GM08714 (cell line): ENCODE data around the gene CSF3.

Source experiments
- H3K4me3 ChIP-seq: fragments of 200-500 bp; sonication (Bioruptor generic); 2 replicates; pipeline ENCODE4 v1.5.1; 2014; ENCODE audit warnings: mild to moderate bottlenecking, low read length, inconsistent platforms
- ZNF274 ChIP-seq: IDR thresholded peaks from 2 replicates; pipeline ENCODE4 v1.6.1; 2012; ENCODE audit warnings: mild to moderate bottlenecking, low read depth, low read length

The CSF3 gene

DNA sequence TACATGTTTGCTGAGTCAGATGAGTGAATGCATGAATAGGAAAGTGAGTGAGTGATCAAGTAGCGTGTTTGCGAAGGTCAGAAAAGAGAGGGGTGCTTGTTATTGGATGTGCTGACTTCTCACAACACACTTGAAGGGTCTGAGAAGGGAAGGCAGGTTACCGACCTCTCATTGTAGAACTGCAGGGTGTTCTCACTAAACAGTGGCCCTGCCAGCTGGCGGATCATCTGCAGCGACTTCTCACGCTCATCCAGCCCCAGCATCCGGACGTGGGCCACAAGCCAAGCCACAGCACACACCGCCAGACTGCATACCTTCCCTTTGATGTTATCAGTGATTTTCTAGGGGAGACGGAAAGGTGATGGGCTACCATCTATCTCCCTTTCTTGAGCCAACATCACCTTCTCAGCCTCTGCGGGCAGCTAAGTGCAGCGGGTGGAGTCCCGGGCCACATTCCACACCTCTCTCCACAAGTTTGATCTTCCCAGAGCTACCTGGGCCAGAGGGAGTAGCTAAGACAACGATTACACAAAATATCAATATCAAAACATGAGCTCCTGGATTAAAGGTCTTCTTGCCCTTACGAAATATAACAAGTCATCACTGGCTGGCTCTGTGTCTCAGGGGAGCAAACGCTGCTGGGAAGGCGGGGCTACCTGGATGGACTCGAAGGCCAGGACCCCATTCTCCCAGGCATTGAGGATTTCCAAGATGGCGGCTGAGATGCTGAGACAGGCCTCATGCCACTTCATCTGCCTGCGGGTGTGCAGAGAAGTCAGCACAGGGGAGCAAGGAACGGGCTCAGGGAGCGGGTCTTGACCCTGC is 11.0 kb downstream of the CSF3 start:
- no peak overlapping the region for H3K4me3 ChIP-seq
- TF ChIP-seq ZNF274, result no peak

DNA sequence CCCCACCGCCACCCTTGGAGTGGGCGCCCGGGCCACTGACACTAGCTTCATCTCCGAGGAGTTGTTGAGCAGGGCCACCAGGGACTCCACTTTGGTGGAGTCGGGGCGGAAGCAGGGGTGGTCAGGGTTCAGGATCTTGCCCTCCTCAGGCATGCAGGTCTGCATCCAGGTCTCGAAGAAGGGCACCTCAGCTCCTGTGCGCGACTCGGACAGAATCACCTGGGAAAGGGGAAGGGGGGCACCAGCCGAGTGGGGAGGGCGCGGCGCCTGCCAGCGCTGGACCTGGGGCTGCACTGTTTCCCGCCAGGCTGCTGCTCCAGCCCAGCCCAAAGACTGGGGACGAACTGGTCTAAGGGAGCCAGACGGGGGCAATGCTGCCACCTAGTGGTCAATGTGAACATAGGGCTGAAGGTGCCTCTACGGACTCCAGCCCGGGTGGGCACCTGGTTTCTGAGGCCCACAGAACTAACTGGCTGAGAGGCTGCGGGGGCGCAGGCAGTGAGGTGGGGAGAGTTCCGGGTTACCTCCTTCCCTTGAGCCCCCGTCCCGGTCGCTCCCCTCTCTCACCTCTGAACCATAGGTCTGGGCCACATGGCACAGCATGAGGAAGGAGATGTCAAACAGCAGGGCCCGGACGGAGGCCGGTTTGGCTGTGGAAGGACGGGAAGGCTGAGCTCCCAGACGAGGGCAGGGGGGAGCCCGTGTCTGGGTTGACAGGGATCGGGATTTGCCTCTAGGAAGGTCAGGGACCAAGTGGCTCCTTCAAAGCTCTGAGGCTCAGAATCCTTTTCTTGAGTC is 11.8 kb downstream of the CSF3 start:
- TF ChIP-seq ZNF274, result no peak
- no peak overlapping the region for H3K4me3 ChIP-seq

DNA sequence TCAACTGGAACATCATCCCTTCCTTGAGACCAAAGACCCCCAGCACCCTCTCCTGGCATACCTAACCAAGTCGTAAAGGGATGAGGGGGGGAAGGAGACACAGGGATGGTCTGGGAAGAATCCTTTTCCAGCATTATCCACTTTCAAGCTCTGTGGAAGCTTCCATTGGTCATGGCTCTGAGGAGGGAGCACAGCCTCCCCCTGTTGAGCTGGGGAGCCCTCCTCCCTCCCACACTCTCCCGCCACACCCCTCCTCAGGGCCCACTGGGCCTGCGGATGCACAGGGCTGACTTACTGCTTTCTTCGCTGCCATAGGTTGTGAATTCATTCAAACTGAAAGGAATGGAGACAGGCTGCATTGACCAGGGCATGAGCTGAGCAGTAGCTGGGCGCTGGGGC is 12.4 kb downstream of the CSF3 start:
- H3K4me3 ChIP-seq, result no peak overlapping the region
- TF ChIP-seq ZNF274, result no peak

DNA sequence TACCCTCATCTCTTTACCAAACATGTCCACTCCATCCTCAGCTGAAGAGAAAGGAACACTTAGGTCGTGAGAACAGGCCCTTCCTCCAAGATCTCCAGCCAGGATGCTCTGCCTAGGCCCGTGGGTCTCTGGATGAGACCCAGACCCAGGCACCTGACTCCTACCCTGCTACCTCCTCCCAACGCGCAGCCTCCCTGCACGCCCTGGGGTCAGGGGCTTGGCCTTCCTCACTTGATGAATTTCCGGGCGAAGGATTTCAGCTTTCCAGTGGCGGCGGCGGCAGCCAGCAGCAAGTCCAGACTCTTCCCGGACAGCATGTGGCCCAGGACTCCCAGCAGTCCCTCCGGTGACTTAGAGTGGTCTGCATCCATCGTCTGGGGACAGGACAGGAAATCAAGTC is 13.4 kb downstream of the CSF3 start:
- no peak for TF ChIP-seq ZNF274
- no peak overlapping the region for H3K4me3 ChIP-seq

DNA sequence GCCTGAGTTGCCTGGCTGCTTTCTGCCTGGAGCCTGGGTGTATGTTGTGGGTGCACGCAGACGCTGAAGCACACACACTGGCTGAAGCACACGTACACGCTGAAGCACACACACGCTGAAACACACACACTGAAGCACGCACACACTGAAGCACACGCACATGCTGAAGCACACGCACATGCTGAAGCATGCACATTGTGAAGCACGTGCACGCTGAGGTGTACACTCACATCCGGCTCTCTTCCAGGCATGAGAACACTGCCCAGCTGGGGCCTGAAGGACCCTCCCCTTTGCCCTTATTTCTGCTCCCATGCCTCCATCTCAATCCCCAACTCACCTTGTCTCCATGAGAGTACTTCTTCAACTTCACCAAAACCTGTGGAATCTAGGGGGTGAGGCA is 16.5 kb downstream of the CSF3 start:
- TF ChIP-seq ZNF274, result no peak
- no peak overlapping the region for H3K4me3 ChIP-seq

DNA sequence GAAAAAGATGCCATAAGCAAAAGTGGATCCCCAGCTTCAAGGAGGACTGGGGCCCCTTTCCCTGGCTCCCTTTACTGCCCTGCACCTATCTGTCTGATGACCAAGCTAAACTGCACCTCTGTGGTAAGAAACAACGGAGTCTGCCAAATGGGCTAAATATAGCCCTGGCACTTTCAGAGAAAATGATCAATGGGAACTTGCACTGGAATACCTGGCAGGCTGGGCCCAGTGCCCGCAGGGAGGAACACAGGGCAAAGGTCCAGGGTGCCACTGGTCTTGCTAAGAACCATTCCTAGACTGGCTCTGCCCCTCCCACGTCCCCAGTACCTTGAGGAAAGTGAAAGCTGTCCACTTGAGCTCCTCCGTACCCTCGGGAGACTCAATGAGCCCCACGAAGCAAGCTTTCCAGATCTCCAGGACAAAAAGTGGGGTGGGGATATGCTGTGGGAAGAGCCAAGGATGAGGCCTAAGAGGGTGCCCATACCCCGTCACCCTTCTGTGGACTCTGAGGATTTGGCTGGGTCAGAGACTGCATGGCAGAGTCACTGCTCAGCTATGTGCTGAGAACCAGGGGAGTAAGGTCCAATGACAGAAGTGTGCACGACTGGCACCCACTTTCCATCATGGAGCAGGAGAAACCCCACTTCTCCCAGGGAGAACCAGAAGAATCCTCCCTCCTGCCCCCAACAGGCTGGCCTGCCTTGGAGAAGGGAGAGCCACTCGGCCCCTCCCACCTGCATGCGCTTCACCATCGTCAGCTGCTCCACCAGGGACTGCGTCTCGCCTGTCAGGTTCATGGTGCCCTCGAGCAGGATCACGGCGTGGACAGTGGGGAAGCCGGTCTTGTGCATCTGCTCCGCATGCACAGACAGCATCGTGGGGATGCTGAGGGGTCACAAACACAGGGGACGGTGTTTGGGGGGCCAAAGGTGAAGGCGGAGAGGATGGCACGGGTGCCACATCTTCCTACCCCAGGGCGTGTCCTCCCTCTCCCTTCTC is 17.4 kb downstream of the CSF3 start:
- no peak overlapping the region for H3K4me3 ChIP-seq
- no peak for TF ChIP-seq ZNF274

DNA sequence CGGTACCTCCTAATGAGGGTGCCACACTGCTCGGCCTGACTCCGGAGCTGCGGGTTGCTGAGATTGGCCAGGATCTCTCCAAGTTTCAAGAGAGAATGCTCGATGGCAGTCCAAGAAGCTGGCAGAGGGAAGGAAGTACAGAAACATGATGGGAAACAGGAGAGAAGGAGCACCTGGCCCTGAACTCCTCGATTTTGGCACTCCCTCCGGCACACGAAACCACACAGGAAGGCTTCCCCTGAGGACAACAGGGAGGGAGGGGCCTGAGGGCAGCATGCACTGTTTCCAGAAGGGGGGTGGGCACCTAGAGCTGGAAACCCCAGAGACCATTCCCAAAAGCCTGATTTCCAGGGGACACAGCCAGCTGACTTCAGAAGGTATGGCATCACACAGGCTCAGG is 18.1 kb downstream of the CSF3 start:
- TF ChIP-seq ZNF274, result no peak
- H3K4me3 ChIP-seq, result no peak overlapping the region

DNA sequence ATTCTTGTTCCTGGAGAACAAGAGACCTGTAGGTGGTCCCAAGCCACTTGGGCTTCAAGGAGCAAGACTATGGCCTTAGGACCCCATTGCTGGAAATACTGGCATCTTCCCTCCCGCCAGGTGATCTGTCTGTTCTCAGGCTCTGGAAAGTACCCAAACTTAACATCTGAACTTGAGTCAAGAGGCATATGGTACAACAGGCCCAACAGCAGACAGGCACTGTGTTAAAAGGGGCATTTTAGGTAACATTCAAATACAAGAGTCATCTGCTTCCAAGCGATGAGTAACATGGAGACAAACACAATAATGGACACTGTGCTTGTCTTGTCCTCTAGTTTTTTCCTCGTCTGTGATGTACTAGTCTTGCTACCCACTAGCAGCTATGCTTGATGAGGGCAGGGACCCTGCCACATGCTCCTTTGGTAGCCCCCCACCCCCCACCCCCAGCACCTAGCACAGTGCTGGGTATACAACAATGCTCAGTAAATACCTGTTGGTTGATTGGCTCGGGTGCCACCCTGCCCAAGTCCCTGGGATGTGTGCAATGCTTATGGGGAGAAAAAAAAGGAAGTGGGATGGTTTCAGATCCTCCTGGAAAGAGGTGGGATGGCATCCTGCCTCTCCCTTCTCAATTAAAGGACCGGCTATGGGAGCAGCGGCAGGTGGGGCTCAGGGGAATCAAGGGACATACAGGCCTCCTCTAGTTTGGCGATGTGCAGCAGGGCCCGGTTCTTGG is 19.4 kb downstream of the CSF3 start:
- H3K4me3 ChIP-seq, result no peak overlapping the region
- no peak for TF ChIP-seq ZNF274

DNA sequence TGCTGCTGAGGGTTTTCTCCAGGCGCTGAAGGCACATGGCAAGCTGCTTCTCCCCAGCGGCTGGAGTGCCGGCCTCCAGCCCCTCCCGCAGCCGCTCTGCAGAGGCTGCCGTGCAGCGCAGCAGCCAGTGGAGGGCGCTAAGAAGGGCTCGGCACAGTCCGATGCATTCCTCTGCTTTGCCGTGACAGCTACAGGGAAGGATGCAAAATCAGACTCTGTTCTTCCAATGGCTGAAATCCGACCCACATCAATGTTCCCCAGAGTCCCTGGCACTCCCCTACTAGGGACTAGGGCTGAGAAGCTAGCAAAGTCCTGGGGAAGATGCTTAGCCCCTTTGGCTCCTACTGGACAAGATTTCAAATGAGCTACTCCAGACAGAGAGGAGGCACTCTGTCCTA is 19.9 kb downstream of the CSF3 start:
- no peak for TF ChIP-seq ZNF274
- no peak overlapping the region for H3K4me3 ChIP-seq

DNA sequence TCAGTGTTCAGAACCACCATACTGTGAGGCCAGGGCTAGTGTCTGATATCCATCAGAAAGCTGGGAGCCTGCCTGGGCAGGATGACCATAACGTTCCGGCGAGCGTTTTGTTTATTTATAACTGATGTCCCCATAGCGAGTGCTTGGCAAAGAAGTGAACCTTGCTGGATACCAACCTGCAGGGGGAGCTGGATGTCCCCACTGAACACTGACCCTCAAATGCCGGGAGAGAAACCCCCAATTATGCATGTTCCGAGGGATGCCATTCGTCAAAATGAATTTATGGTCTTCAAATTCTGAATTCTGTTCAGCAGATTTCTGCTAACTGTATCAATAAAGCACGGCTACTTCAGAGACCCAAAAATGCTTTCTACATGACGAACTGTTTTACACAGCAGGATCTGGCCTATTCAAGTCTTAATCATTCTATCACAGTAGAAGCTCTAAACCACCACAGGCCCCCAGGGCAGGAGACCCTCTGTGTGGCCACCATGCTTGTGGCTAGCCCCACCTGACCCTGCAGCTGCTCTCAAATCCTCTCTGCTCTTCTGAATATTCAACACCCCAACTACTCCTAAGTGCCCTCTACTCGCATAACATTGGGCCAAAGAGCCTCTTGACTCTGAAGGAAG is 23.8 kb downstream of the CSF3 start:
- TF ChIP-seq ZNF274, result no peak
- H3K4me3 ChIP-seq, result no peak overlapping the region

DNA sequence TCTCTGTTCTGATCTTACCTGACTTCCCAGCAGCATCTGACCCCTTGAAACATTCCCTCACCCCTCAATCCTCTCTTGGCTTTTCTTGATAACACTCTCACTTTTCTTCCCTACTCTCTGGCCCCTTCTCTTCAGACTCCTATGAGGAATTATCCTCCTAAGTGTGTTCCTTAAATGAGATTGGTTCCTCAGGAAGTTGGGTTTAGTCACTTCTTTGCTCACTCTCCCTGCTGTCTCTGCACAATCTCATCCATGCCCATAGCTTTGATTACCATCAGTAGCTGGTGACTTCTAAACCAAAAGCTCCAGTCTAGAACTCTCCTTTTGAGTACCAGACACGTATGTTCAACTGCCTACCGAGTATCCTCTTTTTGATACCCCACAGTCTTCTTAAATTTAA is 26.0 kb downstream of the CSF3 start:
- TF ChIP-seq ZNF274, result no peak
- no peak overlapping the region for H3K4me3 ChIP-seq

DNA sequence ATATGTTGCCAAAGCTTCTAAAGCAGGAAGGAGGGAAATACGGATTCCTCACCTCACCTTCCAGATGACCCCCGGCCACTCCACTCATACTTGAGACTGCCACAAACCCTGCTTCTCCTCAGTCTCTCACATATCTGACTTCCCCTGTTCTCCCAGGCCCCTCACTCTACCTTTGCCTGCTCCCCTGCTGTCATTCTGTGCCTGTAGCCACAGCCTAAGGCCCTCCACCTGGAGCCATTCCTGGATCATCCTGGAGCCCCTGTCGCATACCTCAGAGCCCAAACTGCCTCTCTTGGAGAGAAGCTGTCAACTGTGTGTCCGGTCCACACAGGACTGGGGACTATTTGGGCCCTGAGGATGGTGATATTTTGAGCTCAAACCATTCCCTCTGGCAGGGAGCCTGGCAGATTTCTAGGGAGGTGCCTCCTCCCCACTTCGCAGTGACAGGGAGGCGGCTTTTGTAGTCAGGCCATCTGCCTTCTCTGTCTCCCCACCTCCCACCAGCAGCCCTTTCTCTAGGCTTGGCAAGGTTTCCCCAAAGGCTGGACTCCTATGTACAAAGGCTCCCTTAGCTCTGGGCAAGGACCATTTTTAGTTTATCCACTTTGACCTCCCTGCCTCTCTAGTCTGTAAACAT is 41.3 kb downstream of the CSF3 start:
- no peak for TF ChIP-seq ZNF274
- no peak overlapping the region for H3K4me3 ChIP-seq
